GF-D8 (cell line): ENCODE results near the gene LEMD2.

ENCODE experiments used
- DNase-seq: peaks from one replicate; lab custom pipeline; 2025; lab: John Stamatoyannopoulos, UW

Gene LEMD2

DNA sequence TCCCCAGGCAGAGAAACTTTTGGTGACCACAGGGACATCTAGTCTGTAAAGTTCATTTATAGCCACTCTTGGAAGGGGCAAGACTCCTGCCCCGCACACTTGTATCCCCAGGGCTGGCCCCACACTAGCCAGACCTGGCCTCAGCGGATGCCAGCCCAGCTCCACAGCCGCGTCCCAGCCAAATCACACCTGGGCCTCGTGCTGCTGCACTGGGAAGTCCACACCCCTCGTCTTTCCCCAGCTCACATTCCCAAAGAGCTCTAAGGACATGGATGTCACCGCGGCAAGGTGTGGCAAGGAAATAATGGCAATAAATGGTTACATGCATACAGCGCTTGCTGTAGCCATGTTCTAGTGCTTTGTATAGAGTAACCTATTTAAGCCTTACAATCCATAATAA is 50.8 kb downstream of the LEMD2 start:
- no peak for DNase-seq

- DNase-seq, result no peak
Observed at GRCh38 chr6:33737267-33738026, 51.5 kb downstream of the LEMD2 start.

GRCh38 chr6:33735216-33735615 is 53.7 kb downstream of the LEMD2 start:
- no peak for DNase-seq

DNA sequence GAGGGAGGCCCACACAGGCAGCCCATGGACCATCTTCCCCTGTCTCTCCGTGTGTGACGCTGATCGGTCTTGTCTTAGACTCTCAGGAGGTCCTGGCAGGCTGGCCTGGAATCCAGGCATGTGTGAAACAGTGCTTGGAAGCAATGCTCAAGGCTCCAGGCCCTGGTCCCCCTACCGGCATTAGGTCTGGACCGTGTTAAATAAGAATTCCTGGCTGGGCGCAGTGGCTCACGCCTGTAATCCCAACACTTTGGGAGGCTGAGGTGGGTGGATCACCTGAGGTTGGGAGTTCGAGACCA is 55.3 kb downstream of the LEMD2 start:
- no peak for DNase-seq

DNA sequence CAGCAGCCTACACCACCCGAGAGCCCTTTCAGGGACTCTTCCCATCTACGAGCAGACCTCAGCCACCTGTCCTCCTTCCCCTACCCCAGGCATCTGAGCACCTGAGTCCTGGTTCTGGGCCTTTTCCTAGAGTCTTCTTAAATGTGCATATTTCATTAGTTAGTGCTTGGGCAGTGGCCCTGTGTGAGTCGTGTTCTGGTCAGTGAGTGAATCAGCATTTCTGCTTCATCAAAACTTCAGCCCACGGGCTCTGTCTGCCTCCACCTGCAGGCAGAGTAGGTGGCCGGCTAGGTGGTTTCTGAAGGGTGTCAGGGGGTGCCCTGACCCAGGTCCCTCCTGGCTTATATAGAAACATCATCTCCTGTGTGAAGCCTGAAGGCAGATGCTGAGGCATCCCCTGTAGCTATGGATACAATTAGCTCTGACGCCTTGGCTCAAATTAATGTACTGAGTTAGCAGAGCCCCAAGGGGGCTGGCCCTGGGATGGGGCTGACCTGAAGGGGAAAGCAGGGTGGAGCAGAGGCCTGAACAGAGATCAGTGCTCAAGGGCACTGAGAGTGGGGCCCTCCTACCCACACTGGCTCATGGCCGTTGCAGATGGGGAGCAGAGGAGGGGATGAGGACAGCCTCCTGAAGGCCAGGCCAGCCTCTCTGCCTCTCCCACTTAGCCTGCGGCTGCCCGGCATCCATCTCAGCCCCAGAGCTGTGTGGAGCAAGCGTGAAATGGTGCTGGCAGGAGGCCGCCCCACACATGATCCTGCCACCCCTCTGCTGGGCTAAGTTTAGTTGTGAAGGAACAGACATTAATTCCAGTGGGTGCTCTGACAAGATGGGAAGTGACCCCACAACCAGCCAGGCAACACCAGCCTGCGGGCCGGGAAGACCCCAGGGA is 55.9 kb downstream of the LEMD2 start:
- no peak for DNase-seq

DNA sequence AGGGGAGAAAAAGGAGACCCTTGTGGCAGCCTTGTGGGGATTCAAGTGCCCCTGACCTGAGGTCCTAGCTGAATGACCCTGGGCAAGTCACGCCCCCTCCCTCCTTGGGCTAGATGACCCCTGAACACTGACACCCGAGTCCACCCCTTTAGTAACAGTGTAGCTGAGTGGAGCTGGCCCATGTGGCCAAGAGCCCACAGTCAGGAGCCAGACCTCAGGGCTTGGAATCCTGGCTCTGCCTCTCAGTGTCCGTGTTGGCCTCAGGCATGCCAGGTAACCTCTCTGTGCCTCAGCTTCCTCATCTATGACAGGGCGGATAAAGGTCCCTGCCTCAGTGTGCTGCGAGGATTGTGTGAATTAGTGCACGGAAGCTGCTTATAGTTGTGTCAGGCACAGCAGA is 56.5 kb downstream of the LEMD2 start:
- DNase-seq, result no peak

GRCh38 chr6:33731751-33732282 is 57.1 kb downstream of the LEMD2 start:
- DNase-seq, result no peak

DNA sequence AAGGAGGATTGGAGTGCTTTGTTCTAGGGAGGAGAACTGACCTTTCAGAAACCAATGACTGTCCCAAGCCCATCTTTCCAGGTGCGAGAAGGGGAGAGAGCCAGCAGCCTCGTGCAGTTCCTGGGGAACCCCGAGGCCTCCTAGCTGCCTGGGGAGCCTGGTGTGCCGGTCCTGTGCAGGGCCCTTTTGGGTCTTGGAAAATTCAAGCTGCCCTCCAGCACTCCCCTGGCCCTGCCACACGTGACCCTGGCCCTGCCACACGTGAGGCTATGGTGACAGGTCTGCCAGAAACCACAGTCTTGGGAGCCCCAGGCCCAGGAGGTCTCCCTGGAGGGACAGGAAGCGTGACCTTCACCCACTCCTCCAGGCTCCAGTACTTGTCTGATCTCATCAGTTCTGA is 57.9 kb downstream of the LEMD2 start:
- no peak for DNase-seq

DNA sequence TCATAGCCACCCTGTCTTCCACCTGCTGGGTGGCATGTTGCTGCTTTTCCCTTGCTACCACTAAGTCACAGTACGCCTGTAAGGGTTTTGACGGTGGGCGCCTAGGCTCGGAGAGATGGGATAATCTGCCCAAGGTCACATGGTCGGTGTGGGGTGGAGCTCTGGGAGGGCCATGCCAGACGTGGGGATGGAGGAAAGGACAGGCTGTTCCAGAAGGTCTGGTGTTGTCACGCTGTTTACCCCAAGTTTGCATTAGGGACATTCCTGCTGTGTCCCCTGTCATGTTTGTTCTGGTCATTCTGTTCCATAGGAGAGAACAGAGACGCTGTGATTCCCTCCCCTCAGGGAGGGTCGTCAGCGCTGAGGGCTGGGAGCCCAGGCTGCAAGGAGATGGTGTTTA is 58.3 kb downstream of the LEMD2 start:
- DNase-seq, result no peak

- DNase-seq, result no peak
Observed at GRCh38 chr6:33729059-33729458, 59.9 kb downstream of the LEMD2 start.

GRCh38 chr6:33728438-33728837 is 60.5 kb downstream of the LEMD2 start:
- no peak for DNase-seq

- no peak for DNase-seq
Observed at GRCh38 chr6:33727932-33728331, 61.0 kb downstream of the LEMD2 start.

DNA sequence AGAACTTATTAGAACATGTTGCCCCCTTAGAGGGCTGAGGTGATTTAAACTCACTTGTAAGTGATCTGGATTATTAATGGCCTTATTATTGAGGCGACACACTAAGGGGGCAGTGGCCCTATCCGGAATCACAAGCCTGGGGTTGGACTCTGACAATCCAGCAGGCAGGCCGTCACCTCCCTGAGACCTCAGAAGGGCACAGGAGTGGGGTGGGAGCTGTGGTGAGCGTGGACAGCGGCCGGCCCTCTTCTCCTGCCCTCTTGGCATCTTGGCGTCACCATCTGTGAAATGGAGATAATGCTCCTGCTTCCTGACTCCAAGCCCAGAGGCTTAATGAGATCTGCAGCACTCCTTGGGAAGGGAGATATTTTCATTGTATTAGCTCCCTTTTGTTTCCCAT is 61.8 kb downstream of the LEMD2 start:
- DNase-seq, result no peak

DNA sequence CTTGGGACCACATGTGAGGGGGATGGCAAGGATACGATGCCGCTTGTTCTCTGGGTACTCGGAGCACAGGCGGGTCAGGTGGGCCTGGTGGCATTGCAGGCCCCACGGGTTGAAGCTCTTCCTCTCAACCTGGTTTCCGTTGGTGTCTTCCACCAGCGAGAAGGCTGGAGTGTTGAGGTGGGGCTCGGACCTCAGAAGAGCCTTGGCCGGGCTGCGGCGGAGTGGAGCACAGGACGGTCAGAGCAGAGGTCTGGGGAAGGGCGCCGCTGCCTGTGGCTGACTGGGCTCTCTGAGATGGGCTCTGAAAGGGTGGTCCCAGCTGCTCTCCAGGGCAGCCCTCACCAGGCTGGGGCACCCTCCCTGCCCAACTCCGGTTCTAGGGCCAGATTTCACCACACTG is 62.2 kb downstream of the LEMD2 start:
- DNase-seq, result no peak

- no peak for DNase-seq
Observed at GRCh38 chr6:33725891-33726673, 62.8 kb downstream of the LEMD2 start.

- no peak for DNase-seq
Observed at GRCh38 chr6:33725222-33725621, 63.7 kb downstream of the LEMD2 start.

DNA sequence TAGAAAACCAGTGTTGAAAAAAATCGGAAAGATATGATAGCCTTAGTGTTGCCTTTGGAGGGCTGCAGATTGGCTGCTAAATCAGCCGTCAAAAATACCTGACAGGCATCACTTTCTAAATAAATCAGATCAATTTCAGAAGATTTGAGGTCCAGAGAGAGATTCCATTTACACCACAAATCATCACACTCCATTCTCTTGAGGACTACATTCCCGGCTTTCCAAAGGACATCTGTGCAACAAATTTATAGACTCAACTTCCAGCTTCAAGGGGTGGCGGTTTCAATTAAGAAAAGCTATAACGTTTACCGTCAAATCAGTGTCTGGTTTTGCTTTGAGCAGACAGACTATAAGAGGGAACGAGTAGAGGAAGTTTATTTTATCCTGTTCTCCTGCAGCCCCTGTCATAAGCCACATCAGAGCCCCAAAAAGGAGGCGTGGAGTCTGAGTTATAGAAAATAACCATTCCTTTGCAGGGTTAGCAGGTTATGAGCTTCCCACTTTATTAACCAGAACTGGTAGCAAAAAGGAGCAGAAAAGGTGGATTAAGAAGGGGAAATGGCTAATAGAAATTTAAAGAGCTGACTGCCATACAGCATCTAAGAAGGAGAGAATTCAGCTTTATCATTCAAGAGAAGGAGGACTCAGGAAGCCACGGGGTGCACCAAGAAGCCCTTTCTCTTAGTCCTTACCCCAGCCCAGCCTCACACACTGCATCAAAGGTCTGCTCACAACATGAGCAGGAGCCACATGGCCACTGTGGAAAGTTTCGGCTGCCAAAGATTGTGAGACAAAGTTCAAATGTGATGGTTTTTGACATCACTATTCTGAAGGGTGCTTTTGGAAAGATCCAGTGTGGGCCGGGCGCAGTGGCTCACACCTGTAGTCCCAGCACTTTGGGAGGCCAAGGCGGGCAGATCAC is 64.6 kb downstream of the LEMD2 start:
- no peak for DNase-seq

DNA sequence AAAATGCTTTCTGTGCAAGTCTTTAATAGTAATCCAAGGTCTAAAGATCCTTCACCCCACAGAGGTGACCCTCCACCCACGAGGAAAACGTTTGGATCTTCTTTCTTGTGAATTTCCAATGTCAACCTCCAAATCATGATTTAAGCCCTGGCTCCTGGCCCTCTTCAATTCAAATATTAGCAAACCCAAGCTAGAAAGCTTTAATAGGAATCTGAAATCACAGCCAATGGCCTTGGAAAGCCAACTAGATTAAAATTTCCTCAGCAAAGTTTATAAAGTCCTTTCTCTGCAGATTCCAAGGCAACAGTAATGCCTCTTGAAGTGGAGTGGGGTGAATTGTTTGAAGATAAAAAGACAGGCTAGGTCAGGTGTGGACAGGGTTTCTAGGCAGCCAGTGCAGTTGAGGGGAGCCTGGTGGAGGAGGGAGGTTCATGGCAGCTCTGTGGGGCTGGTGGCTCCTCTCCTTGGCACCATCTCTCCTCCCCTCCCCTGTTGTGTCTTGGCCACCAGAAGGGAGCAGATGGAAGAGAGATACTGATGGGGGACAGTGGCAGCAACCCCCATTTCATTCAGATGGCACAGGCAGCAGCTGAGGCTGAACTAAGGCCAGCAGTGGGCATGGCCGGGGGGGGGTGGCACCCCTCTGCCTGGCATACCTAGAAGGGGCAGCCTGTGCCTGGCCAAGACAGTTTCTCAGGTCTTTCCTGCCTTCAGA is 65.4 kb downstream of the LEMD2 start:
- DNase-seq, result no peak

- no peak for DNase-seq
Observed at GRCh38 chr6:33722103-33722623, 66.8 kb downstream of the LEMD2 start.

GRCh38 chr6:33721508-33721907 is 67.4 kb downstream of the LEMD2 start:
- DNase-seq, result no peak
